ENCODE measurements around the gene LAYN. TPM values are rescaled to one million over a fixed set of nuclear protein-coding genes. Genes with fewer than 3 reads are reported as not detected.

Gene LAYN
- polyA plus RNA-seq, 4 donors = 7.3 to 8.0 (median 7.5) TPM

DNA sequence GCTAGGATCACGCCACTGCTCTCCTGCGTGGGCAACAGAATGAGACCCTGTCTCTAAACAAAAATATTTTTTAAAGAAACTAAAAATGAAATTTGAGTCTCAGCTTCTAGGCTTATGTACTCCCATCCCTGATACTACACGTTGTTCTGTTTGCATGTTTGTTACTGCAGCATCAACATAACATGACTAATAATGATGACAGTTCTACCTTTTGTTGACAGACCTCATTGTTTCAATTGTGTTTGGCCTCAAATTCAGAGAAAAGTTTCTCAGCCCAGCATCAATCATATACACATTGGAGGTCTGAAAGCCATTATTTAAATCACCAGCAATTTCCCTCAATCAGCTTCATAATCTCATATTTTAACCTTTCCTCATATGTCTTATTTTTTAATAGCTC, 20.8 kb downstream of the LAYN start:
- no peak for DNase-seq (ENCODE audit: low read depth in 4 of 4, low spot score in 2 of 4)

DNA sequence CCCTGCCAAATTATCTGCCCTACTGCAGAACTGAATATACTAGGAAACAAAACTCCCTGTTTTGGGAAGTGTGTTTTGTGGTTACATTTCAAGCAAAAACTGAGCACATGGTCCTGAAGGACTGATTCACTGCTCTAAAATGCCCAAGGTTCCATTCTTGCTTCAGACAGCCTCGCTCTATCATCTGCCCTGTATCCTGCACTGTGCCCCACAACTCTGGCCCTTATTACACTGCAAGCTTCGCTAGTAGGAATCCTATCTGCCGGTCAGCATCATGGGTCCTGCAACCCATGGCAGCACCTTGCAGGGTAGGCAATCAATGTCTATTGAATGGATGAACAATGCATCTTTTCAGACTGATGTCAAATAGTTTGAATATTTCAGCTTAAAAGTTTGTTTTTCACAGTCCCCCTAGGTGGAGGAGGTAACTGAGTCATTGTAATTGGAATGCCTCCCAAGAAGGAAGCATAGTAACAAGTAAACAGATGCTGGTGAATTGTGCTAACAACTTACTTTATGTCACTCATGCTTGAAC, 21.3 kb downstream of the LAYN start:
- DNase-seq (ENCODE audit: low read depth in 4 of 4, low spot score in 2 of 4) = no peak

GRCh38 chr11:111562692-111563389, 22.3 kb downstream of the LAYN start:
- no peak for DNase-seq (ENCODE audit: low read depth in 4 of 4, low spot score in 2 of 4)

DNA sequence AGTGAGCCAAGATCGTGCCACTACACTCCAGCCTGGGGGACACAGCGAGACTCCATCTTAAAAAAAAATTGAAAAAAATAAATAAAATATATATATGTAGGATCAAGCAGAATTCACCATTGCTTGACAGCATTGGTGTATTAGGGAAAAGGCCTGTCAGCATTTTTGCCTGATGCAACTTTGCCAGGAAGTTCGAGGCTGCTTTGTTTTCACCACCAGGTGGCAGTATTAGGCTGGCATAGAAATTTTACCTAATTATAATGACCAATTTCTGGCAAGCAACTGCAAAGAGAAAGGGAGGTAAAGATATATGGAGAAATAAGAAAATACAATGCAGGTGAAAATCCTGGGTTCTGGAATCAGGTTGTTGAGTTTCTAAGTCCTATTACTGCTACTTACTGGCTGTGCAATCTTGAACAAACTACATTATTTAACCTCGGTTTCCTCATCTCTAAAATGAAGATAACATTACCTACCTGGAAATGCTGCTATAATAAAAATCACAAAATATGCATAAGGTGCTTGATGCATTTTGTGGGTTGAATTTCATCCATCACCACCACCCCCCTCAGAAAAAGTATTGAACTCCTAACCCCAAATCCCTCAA, 24.7 kb downstream of the LAYN start:
- DNase-seq (ENCODE audit: low read depth in 4 of 4, low spot score in 2 of 4) = peak in 3 of 4 donors; percentile 26 to 63 (median 41)

DNA sequence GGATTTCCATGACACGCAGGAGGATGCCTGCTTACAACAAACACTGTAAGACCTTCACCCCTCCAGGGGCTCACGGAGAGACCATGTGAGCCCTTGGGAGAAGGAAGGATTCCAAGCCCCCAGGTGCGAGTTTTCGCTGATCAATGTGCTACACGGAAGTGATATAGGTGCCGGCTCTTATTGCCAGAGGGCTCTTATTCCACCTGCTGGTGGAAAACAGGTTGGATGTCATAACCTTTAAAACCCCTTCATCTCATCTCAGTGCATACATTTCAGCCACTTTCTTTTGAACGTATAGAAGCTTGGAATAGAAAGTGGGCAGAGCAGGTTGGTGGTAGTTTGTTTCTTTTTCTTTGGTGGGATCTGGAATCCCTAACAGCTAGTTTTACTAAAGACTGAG, 25.8 kb downstream of the LAYN start:
- no peak for DNase-seq (ENCODE audit: low read depth in 4 of 4, low spot score in 2 of 4)

- DNase-seq (ENCODE audit: low read depth in 4 of 4, low spot score in 2 of 4) = no peak
Measured at GRCh38 chr11:111569476-111569875, 29.0 kb downstream of the LAYN start.

DNA sequence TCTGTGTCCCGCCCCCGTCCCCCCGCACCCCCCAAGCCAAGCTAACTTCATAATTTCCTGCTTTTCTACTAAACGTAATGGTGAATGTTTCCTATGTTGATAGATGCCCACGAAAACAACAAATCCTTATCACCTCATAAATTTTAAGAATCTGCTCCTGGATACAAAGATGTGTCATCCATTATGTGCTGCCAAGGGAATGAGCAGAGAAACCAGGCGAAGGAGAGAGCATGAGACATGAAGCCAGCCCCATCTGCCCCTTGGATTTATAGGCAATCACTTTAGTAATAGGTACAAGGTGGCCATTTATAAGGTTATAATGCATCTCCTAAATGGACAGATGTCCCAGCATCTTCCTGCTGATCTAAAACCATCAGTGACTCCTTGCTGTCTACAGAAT, 30.3 kb downstream of the LAYN start:
- no peak for DNase-seq (ENCODE audit: low read depth in 4 of 4, low spot score in 2 of 4)

DNA sequence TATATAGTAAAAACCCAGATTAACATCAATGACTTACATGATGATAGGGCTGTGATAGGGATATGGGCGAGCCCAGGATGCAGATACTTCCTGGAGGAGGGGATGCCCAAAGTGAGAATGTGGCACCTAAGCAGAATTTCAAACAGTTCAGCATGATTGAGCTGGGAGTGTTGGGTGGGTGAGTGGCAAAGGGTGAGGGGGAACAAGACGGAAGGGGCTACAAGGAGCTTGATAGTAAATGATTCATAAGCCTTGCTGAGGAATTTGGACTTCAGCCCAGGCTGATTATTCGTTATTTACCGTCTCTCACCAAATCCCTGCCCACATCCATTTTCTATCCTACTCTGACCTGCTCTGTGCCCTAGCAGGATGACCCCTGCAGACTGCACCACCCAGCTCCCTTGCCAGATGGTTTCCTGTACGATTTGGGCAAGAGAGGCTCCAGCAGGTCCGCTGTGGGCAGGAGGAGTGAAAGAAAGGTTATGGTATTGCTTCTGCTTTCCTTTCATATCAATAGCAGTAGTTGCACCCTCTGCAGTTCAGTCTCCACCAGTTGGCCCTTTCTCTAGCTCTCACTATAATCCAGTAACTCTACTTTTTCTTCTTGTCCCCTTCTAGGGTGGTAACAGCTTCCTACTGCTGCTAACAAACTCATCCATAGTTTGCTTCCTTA, 31.4 kb downstream of the LAYN start:
- no peak for DNase-seq (ENCODE audit: low read depth in 4 of 4, low spot score in 2 of 4)

DNA sequence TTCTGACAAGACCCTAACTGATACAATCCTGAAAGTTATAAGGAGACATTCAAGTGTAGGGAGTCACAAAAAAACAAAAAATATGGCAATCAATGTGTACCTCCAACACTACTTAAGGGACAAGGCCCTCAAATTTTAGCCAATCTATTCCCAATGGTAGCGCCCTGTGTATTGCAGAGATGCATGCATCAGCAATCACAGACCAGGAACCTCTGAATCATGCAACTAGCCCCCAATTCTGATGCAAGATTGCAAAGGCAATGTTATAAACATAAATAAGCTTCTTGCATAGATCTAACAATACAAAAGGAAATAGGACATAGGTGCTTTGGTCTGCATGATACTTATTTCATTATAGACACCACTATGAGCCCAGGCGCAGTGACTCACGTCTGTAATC, 32.1 kb downstream of the LAYN start:
- DNase-seq (ENCODE audit: low read depth in 4 of 4, low spot score in 2 of 4) = no peak

DNA sequence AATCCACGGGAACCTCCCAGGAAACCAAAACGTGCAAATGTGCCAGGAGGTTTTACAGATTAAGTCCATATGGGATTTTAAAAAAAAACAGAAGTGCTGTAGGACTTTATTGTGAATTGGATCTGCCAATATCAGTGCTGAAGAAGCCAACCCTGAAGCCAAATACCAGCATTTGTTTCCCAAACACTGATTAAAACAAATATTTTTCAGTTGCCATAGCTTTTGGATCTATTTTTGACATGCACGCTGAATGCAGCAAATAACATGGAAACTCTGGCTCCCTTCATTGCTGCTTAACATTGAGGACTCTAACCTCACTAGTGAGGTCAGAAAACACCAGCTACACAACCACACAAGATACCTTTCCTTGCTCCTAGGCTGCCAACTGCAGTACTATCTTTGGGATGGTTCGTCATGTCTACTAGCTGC, 33.3 kb downstream of the LAYN start:
- DNase-seq (ENCODE audit: low read depth in 4 of 4, low spot score in 2 of 4) = no peak

GRCh38 chr11:111574373-111575225, 34.1 kb downstream of the LAYN start:
- DNase-seq (ENCODE audit: low read depth in 4 of 4, low spot score in 2 of 4) = no peak

DNA sequence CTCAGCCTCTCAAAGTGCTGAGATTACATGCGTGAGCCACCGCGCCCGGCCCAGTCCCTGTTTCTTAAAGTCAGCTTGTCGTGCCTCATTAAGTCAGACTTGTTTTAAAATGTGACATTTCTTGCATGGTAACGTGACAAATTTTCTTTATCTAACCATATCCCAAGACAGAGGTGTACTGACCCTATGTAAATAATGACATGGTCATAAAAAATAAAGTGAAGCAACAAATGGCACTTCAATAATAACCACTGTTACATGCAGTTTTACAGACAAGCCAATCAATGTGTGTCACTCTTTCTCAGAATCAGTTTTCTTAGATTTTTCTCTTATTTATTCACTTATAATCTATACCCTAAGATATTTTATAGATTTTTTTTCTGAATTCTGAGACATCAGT, 35.2 kb downstream of the LAYN start:
- no peak for DNase-seq (ENCODE audit: low read depth in 4 of 4, low spot score in 2 of 4)

DNA sequence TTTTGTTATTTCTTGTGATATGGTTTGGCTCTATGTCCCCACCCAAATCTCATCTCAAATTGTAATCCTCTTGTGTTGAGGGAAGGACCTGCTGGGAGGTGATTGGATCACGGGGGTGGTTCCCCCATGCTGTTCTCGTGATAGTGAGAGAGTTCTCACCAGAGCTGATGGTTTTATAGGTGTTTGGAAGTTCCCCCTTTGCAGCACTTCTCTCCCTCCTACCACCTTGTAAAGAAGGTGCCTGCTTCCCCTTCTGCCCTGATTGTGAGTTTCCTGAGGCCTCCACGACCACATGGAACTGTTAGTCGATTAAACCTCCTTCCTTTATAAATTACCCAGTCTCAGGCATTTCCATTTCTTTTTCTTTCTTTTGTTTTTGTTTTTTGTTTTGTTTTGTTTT, 37.3 kb downstream of the LAYN start:
- DNase-seq (ENCODE audit: low read depth in 4 of 4, low spot score in 2 of 4) = no peak

DNA sequence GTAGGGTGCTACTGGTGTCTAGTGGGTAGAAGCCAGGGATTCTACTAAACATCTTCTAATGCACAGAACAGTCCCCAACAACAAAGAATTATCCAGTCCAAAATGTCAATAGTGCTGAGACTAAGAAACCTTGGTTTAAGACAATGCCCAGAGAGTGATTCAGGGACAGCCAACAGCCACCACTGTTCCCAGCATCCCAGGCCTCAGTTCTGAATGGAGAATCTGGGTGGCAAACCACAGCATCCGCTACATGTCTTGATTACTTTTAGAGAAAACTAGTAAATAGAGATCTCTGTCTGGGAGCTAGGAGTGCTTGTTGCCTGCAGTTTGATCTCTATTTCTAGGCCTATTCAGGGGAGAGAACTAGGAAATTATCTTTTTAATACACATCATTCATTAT, 40.8 kb downstream of the LAYN start:
- DNase-seq (ENCODE audit: low read depth in 4 of 4, low spot score in 2 of 4) = no peak

GRCh38 chr11:111582163-111582562, 41.6 kb downstream of the LAYN start:
- DNase-seq (ENCODE audit: low read depth in 4 of 4, low spot score in 2 of 4) = no peak

DNA sequence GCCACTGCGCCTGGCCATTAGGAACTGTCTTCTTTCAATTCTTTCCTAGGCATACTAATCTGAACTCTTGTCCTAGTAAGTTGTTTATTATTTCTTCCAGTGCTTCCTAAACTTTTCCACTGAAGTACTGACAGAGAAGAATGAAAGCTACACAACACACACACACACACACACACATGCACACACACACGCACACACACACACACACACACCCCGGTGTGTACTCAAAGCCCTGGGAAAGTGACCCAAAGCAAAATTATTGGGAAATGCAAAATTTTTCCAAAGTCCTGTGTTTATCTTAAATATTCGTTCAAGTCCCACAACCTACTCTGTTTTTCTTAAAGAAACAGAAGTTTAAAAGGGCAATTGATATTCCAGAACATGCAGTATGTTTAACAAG, 42.4 kb downstream of the LAYN start:
- DNase-seq (ENCODE audit: low read depth in 4 of 4, low spot score in 2 of 4) = no peak

GRCh38 chr11:111585371-111585770, 44.9 kb downstream of the LAYN start:
- no peak for DNase-seq (ENCODE audit: low read depth in 4 of 4, low spot score in 2 of 4)

DNA sequence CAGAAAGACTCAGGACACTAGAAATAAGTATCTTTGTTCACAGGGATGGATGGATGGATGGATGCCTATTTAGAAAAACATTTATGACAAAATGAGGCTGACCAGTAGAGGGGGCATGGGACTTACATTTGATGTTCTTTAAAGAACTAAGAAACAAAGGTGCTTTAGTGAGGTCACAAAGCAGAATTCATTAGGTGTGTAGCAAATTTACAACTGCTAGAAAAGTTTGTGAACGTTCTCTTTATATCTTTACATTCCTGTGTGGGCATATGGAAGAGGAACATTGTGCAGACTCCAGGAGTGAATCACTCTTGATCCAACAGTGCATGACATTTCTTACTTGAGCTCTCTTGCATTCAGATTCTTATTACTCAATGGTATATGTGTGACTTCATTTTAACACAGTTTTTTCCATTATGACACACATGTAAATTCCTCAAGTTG, 45.9 kb downstream of the LAYN start:
- no peak for DNase-seq (ENCODE audit: low read depth in 4 of 4, low spot score in 2 of 4)

GRCh38 chr11:111589114-111589513, 48.6 kb downstream of the LAYN start:
- no peak for DNase-seq (ENCODE audit: low read depth in 4 of 4, low spot score in 2 of 4)

GRCh38 chr11:111589886-111590499, 49.5 kb downstream of the LAYN start:
- no peak for DNase-seq (ENCODE audit: low read depth in 4 of 4, low spot score in 2 of 4)

Measured in left renal cortex interstitium (tissue), 4 donors.